ENCODE results near the gene PCMTD2. TPM values are rescaled to one million over a fixed set of nuclear protein-coding genes. Genes with fewer than 3 reads are reported as not detected.

PCMTD2 gene
- total and polyA plus RNA-seq, 2 of the 8 experiments (the other 6 are each of a cell fraction or from before 2014, with no cell fraction given): 21.4 to 55.1 TPM

GRCh38 chr20:64217539-64218221 lies 37.9 kb upstream of the PCMTD2 start (continued):
- no peak for TF ChIP-seq JUND (IDR thresholded peaks at IDR 0.05; ENCODE audit: low read length)
- TF ChIP-seq TBP (IDR thresholded peaks at IDR 0.05; ENCODE audit: low read depth, low read length): no peak
- no peak for TF ChIP-seq RBBP5 (IDR thresholded peaks at IDR 0.05; ENCODE audit: borderline replicate concordance, low read depth, low read length)
- no peak for TF ChIP-seq ASH2L (IDR thresholded peaks at IDR 0.05; ENCODE audit: low read length)
- TF ChIP-seq USF2 (IDR thresholded peaks at IDR 0.05; ENCODE audit: low read length): no peak
- TF ChIP-seq RXRA (IDR thresholded peaks at IDR 0.05; ENCODE audit: insufficient read depth, low read depth, low read length): no peak
- TF ChIP-seq SUZ12 (IDR thresholded peaks at IDR 0.05; ENCODE audit: low read length): no peak
- no peak for TF ChIP-seq CREB1 (IDR thresholded peaks at IDR 0.05)
